Measurements from ENCODE around the gene COPS6. TPM values are rescaled to one million over a fixed set of nuclear protein-coding genes. Genes with fewer than 3 reads are reported as not detected.
"Not testable (repeated sequence)": the region's sequence is repeated elsewhere in the genome, so short reads cannot be mapped to it uniquely, and the experiment has no call there.

COPS6 gene
- total RNA-seq, 2 donors from 2014 or later: 79.1 to 108 TPM

DNA sequence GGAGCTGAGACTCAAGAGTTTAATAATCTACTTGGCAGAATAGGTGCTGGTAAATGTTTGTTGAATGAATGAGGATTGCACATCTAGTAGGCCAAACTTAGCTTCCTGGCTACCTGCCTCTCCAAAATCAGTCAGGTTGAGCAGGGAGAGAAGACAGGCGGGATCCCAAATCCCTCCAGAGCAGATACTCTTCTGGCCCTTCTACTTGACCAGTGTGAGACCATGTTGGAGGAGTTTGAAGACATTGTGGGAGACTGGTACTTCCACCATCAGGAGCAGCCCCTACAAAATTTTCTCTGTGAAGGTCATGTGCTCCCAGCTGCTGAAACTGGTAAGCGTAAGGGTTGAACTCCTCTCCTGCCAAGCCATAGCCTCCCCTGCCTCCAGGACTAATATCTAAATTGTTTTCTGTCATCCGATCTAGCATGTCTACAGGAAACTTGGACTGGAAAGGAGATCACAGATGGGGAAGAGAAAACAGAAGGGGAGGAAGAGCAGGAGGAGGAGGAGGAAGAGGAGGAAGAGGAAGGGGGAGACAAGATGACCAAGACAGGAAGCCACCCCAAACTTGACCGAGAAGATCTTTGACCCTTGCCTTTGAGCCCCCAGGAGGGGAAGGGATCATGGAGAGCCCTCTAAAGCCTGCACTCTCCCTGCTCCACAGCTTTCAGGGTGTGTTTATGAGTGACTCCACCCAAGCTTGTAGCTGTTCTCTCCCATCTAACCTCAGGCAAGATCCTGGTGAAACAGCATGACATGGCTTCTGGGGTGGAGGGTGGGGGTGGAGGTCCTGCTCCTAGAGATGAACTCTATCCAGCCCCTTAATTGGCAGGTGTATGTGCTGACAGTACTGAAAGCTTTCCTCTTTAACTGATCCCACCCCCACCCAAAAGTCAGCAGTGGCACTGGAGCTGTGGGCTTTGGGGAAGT, 35.8 kb downstream of the COPS6 start:
- Mint-ChIP-seq H3K36me3 (ENCODE audit: low read depth) (peaks cover 33% of the 10 kb centered on the region), H3K27ac (peak overlapping the region; percentile 78), H3K27me3 (no peaks in the 10 kb centered on the region), H3K4me1 (peaks cover 5% of the 10 kb centered on the region), H3K9me3 (no peaks in the 10 kb centered on the region), H3K4me3 (peak overlapping the region; percentile 98)
- ATAC-seq (replicated peaks): no peak

DNA sequence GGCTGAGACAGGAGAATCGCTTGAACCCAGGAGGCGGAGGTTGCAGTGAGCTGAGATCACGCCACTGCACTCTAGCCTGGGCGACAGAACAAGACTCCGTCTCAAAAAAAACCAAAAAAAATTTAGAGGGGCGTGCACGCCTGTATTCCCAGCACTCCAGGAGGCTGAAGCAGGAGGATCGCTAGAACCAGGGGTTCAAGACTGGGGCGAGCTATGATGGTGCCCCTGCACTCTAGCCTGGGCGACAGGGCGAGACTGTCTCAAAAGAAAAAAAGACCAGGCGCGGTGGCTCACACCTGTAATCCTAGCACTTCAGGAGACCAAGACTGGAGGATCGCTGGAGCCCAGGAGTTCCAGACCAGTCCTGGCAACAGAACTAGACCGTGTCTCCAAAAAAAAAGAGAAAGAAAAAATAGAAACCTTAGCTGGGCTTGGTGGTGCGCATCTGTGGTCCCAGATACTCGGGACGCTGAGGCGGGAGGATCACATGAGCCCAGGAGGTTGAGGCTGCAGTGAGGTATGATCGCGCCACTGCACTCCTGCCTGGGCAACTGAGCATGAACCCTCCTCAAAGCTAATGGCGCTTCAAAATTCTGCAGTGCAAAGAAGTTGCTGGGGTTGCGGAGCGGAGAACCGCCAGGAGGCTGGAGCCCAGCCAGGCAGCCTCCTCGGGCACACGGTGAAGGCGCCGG, 37.6 kb downstream of the COPS6 start:
- peak; percentile 43 for ATAC-seq (replicated peaks)
- H3K9me3 Mint-ChIP-seq: no peaks in the 10 kb centered on the region
- H3K4me3 Mint-ChIP-seq: peak overlapping the region; percentile 98
- peaks cover 5% of the 10 kb centered on the region for H3K4me1 Mint-ChIP-seq
- H3K27ac Mint-ChIP-seq: peak overlapping the region; percentile 98
- H3K36me3 Mint-ChIP-seq (ENCODE audit: low read depth): peaks cover 29% of the 10 kb centered on the region
- H3K27me3 Mint-ChIP-seq: no peaks in the 10 kb centered on the region

DNA sequence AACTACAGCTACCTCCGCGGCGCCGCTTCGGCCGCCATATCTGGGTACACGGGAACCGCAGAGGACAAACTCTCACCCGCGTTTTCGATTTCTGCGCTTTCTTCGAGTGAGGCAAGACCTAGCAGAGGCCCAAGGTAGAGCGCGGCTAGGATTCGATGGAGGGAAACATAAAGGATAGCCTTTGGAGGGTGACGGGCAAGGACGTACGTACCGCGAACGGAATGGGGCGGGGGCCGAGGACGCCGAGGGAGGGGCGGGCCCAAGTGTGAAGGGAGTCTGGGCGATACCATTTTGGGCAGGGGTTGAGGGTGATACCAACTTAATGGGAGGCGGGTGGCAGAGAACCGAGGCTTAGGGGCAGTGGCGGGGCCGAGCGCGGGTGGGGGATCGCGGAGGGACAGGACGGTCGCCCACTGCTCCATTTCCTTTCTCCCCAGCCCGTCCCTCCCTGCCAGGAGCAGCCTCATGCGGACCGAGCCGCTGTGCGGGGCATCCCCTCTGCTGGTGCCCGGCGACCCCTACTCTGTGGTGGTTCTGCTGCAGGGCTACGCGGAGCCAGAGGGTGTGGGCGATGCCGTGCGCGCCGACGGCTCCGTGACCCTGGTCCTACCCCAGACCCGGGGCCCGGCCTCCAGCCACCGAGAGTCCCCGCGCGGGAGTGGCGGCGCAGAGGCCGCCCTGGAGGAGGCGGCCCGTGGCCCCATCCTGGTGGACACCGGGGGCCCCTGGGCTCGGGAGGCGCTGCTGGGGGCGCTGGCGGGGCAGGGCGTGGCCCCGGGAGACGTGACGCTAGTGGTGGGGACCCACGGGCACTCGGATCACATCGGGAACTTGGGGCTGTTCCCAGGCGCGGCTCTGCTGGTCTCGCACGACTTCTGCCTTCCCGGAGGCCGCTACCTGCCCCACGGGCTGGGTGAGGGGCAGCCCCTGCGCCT, 38.4 kb downstream of the COPS6 start, which contains the start of gene MBLAC1:
Gene MBLAC1 (plus strand): TSS at position 37 of the 935 bp plus-strand sequence. CDS start 429 bp downstream, at position 466.
- peaks cover 27% of the 10 kb centered on the region for H3K36me3 Mint-ChIP-seq (ENCODE audit: low read depth)
- ATAC-seq (replicated peaks): peak; percentile 81
- no peaks in the 10 kb centered on the region for H3K9me3 Mint-ChIP-seq
- H3K27ac Mint-ChIP-seq: peak within 1 kb of the TSS; percentile 98
- H3K4me1 Mint-ChIP-seq: peaks cover 5% of the 10 kb centered on the region
- peak within 1 kb of the TSS; percentile 98 for H3K4me3 Mint-ChIP-seq
- H3K27me3 Mint-ChIP-seq: no peaks in the 10 kb centered on the region

- Mint-ChIP-seq H3K27me3 (no peaks in the 10 kb centered on the region), H3K36me3 (ENCODE audit: low read depth) (peaks cover 19% of the 10 kb centered on the region), H3K4me1 (peaks cover 5% of the 10 kb centered on the region), H3K9me3 (no peaks in the 10 kb centered on the region), H3K27ac (no peak overlapping the region), H3K4me3 (peak overlapping the region; percentile 98)
- ATAC-seq (replicated peaks): no peak
These were observed 39.3 kb downstream of the COPS6 start for GRCh38 chr7:100127866-100128636.

GRCh38 chr7:100128637-100128963, 39.8 kb downstream of the COPS6 start:
- no peaks in the 10 kb centered on the region for H3K9me3 Mint-ChIP-seq
- peaks cover 5% of the 10 kb centered on the region for H3K4me1 Mint-ChIP-seq
- H3K27me3 Mint-ChIP-seq: no peaks in the 10 kb centered on the region
- H3K4me3 Mint-ChIP-seq: peak overlapping the region; percentile 98
- H3K27ac Mint-ChIP-seq: no peak overlapping the region
- peaks cover 17% of the 10 kb centered on the region for H3K36me3 Mint-ChIP-seq (ENCODE audit: low read depth)
- no peak for ATAC-seq (replicated peaks)

- H3K4me1 Mint-ChIP-seq; H3K27me3 Mint-ChIP-seq; ATAC-seq (replicated peaks); H3K27ac Mint-ChIP-seq; H3K9me3 Mint-ChIP-seq: not testable (repeated sequence)
- Mint-ChIP-seq H3K4me3 (peak overlapping the region; percentile 53), H3K36me3 (ENCODE audit: low read depth) (peaks cover 10% of the 10 kb centered on the region)
These were observed 41.4 kb downstream of the COPS6 start for GRCh38 chr7:100130220-100130607.

GRCh38 chr7:100130608-100131453, 42.1 kb downstream of the COPS6 start:
- no peaks in the 10 kb centered on the region for H3K4me1 Mint-ChIP-seq
- no peak for ATAC-seq (replicated peaks)
- H3K36me3 Mint-ChIP-seq (ENCODE audit: low read depth): peaks cover 10% of the 10 kb centered on the region
- H3K4me3 Mint-ChIP-seq: peak overlapping the region; percentile 53
- no peak overlapping the region for H3K27ac Mint-ChIP-seq
- no peaks in the 10 kb centered on the region for H3K9me3 Mint-ChIP-seq
- no peaks in the 10 kb centered on the region for H3K27me3 Mint-ChIP-seq

DNA sequence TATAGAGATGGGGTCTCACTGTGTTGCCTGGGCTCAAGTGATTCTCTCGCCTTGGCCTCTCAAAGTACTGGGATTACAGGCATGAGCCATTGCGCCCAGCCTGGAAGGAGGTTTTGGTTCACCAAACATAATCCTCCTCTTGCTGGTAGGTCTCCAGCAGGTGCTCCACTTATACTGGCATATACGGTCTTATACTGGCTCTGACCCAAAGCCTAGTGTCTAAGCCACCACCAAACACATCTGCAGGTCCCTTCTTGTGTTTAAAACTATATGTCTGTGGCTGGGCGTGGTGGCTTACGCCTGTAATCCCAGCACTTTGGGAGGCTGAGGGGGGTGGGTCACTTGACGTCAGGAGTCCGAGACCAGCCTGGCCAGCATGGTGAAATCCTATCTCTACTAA, 43.4 kb downstream of the COPS6 start:
- H3K36me3 Mint-ChIP-seq (ENCODE audit: low read depth): peaks cover under 1% of the 10 kb centered on the region
- H3K27me3 Mint-ChIP-seq: no peaks in the 10 kb centered on the region
- no peaks in the 10 kb centered on the region for H3K9me3 Mint-ChIP-seq
- no peak overlapping the region for H3K27ac Mint-ChIP-seq
- ATAC-seq (replicated peaks): no peak
- H3K4me3 Mint-ChIP-seq: peak overlapping the region; percentile 53
- no peaks in the 10 kb centered on the region for H3K4me1 Mint-ChIP-seq

- Mint-ChIP-seq H3K4me3 (peak overlapping the region; percentile 5), H3K9me3 (no peaks in the 10 kb centered on the region), H3K27me3 (no peaks in the 10 kb centered on the region), H3K4me1 (no peaks in the 10 kb centered on the region), H3K36me3 (ENCODE audit: low read depth) (no peaks in the 10 kb centered on the region), H3K27ac (peak overlapping the region; percentile 45)
- peak; percentile 85 for ATAC-seq (replicated peaks)
These were observed 44.0 kb downstream of the COPS6 start for GRCh38 chr7:100132697-100133151.

- no peaks in the 10 kb centered on the region for H3K27me3 Mint-ChIP-seq
- H3K4me1 Mint-ChIP-seq: no peaks in the 10 kb centered on the region
- H3K36me3 Mint-ChIP-seq (ENCODE audit: low read depth): no peaks in the 10 kb centered on the region
- no peak for ATAC-seq (replicated peaks)
- peak overlapping the region; percentile 8 for H3K27ac Mint-ChIP-seq
- H3K4me3 Mint-ChIP-seq: no peak overlapping the region
- no peaks in the 10 kb centered on the region for H3K9me3 Mint-ChIP-seq
These were observed 49.3 kb downstream of the COPS6 start for GRCh38 chr7:100137851-100138760.

DNA sequence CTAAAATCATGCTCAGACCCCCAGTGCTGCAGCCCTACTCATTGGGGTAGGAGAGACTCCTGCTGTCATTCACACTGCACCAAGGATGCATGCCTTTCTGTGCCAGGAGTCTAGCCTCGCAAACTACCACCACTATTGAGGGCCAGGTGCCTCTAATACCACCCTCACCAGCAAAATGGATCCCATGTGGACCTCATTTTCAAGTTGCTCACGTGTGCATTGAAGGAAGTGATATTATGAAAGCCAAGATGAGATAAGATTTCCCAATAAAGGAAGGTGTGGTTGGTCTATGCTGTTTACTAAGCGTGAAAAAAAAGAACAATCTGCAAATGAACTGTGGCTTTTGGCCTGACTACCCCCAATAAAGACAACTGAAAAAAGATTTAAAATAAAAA, 52.8 kb downstream of the COPS6 start:
- no peaks in the 10 kb centered on the region for H3K36me3 Mint-ChIP-seq (ENCODE audit: low read depth)
- no peaks in the 10 kb centered on the region for H3K4me1 Mint-ChIP-seq
- no peaks in the 10 kb centered on the region for H3K27me3 Mint-ChIP-seq
- H3K4me3 Mint-ChIP-seq: no peak overlapping the region
- no peak for ATAC-seq (replicated peaks)
- H3K9me3 Mint-ChIP-seq: no peaks in the 10 kb centered on the region
- H3K27ac Mint-ChIP-seq: no peak overlapping the region

Data from activated T-helper 17 cell treated with anti-CD3 and anti-CD28 coated beads, Interleukin-2, amount 50 U/mL, for 72 hours (primary cell).